CD14-positive monocyte (primary cell): Measurements from ENCODE around the gene BLM. TPM values are rescaled to one million over a fixed set of nuclear protein-coding genes. Genes with fewer than 3 reads are reported as not detected.

ENCODE experiments used
- DNase-seq, 3 donors: peaks; one replicate each; pipeline ENCODE4 v3.0.0-alpha.2; 2011 to 2022
- H2AFZ ChIP-seq: 2 replicates; pipeline ENCODE4 v1.6.0; 2012; ENCODE audit warnings: mild to moderate bottlenecking, low read depth, low read length, inconsistent platforms; ENCODE audit not compliant: insufficient read depth, poor library complexity, severe bottlenecking
- H3K27ac ChIP-seq, 2 donors: 1 replicate in 1 of 2; 2 replicates in 1 of 2; pipeline ENCODE4 v1.5.1; 2012 to 2013; ENCODE audit warnings: low read length in 2 of 2, control low read depth in 1 of 2, inconsistent platforms in 1 of 2, low read depth in 1 of 2, mild to moderate bottlenecking in 1 of 2
- H3K27me3 ChIP-seq, 2 donors: one replicate each; pipeline versions ENCODE4 v1.6.0 to v1.6.1; 2011 to 2013; ENCODE audit warnings: low read length in 2 of 2; ENCODE audit not compliant: control insufficient read depth in 2 of 2, insufficient read depth in 2 of 2
- H3K36me3 ChIP-seq, 2 donors: replicated peaks in 1 of 2; 1 replicate in 1 of 2; 2 replicates in 1 of 2; pipeline versions ENCODE4 v1.5.1 to v1.6.1; 2012 to 2013; ENCODE audit warnings: low read length in 2 of 2, control low read depth in 1 of 2, inconsistent platforms in 1 of 2, mild to moderate bottlenecking in 1 of 2; ENCODE audit not compliant: insufficient read depth in 2 of 2, control insufficient read depth in 1 of 2
- H3K4me1 ChIP-seq, 2 donors: 1 replicate in 1 of 2; 2 replicates in 1 of 2; pipeline versions ENCODE4 v1.5.1 to v1.6.1; 2012 to 2013; ENCODE audit warnings: low read length in 2 of 2, control low read depth in 1 of 2, inconsistent platforms in 1 of 2, mild to moderate bottlenecking in 1 of 2, moderate library complexity in 1 of 2; ENCODE audit not compliant: insufficient read depth in 2 of 2, control insufficient read depth in 1 of 2
- H3K4me2 ChIP-seq: replicated peaks from 2 replicates; pipeline ENCODE3; 2012; ENCODE audit warnings: low read length, moderate library complexity, mild to moderate bottlenecking; ENCODE audit not compliant: poor library complexity, severe bottlenecking; ENCODE audit errors: extremely low read depth
- H3K4me3 ChIP-seq, 3 experiments: fragments of 200-600 bp in 1 of 3; sonication (generic) in 1 of 3; replicated peaks in 1 of 3; 1 replicate in 2 of 3; 2 replicates in 1 of 3; pipeline ENCODE4 v1.5.1; 2011 to 2013; ENCODE audit warnings: low read length in 3 of 3, mild to moderate bottlenecking in 3 of 3, control low read depth in 2 of 3, low read depth in 2 of 3, inconsistent platforms in 1 of 3, moderate library complexity in 1 of 3
- H3K79me2 ChIP-seq: 2 replicates; pipeline ENCODE4 v1.6.0; 2012; ENCODE audit warnings: mild to moderate bottlenecking, control low read depth, inconsistent platforms, low read length, moderate library complexity; ENCODE audit not compliant: insufficient read depth
- H3K9ac ChIP-seq: 2 replicates; pipeline ENCODE4 v1.6.0; 2017; ENCODE audit warnings: low read length, mild to moderate bottlenecking; ENCODE audit not compliant: insufficient read depth, poor library complexity, severe bottlenecking
- H3K9me3 ChIP-seq, 2 donors: replicated peaks in 1 of 2; 1 replicate in 1 of 2; 2 replicates in 1 of 2; pipeline versions ENCODE4 v1.5.1 to v1.6.1; 2012 to 2013; ENCODE audit warnings: low read length in 2 of 2, control low read depth in 1 of 2; ENCODE audit not compliant: control insufficient read depth in 1 of 2, insufficient read depth in 1 of 2
- H4K20me1 ChIP-seq: 2 replicates; pipeline ENCODE4 v1.6.0; 2012; ENCODE audit warnings: mild to moderate bottlenecking, low read length, control low read depth, moderate library complexity; ENCODE audit not compliant: insufficient read depth
- H3K27ac Mint-ChIP-seq, 7 donors: one replicate each; pipeline ENCODE4 v1.8.0; 2020; ENCODE audit warnings: mild to moderate bottlenecking in 7 of 7, mixed read lengths in 7 of 7, moderate library complexity in 6 of 7, inconsistent platforms in 2 of 7
- H3K27me3 Mint-ChIP-seq, 3 donors: one replicate each; pipeline ENCODE4 v1.8.0; 2021 to 2022; ENCODE audit warnings: low read depth in 3 of 3, mild to moderate bottlenecking in 3 of 3, mixed read lengths in 3 of 3, moderate library complexity in 3 of 3, inconsistent platforms in 1 of 3
- H3K36me3 Mint-ChIP-seq, 2 donors: one replicate each; pipeline ENCODE4 v1.8.0; 2020; ENCODE audit warnings: mixed read lengths in 2 of 2, inconsistent platforms in 1 of 2, mild to moderate bottlenecking in 1 of 2
- H3K4me1 Mint-ChIP-seq: one replicate; pipeline ENCODE4 v1.8.0; 2020; ENCODE audit warnings: mild to moderate bottlenecking, mixed read lengths
- H3K4me3 Mint-ChIP-seq, 2 donors: one replicate each; pipeline ENCODE4 v1.8.0; 2020; ENCODE audit warnings: mild to moderate bottlenecking in 2 of 2, mixed read lengths in 2 of 2, moderate library complexity in 1 of 2
- H3K9me3 Mint-ChIP-seq, 7 donors: one replicate each; pipeline ENCODE4 v1.8.0; 2020 to 2022; ENCODE audit warnings: mixed read lengths in 7 of 7, mild to moderate bottlenecking in 6 of 7, moderate library complexity in 6 of 7, inconsistent platforms in 2 of 7
- WGBS: methylation state at CpG from one replicate; pipeline ENCODE4 v1.1.5; 2013; ENCODE audit warnings: missing lambda C conversion rate; ENCODE audit not compliant: insufficient coverage; 5-methylcytosine and 5-hydroxymethylcytosine counted together
- intact Hi-C, 2 donors: fragments of 100-400 bp; cut with micrococcal nuclease; formaldehyde crosslinking; loops; one replicate each; pipeline versions ENCODE4 v1.15.0 to v1.15.1; 2023
- polyA plus RNA-seq, 3 donors: library from polyadenylated mRNA; depleted of rRNA in 1 of 3; unstranded in 2 of 3; stranded (reverse) in 1 of 3; fragments of 300-500 nt in 2 of 3; fragments of >200 nt in 1 of 3; fragmentation: Illumina TruSeq in 2 of 3; gene quantifications; 1 replicate in 2 of 3; 2 replicates in 1 of 3; pipeline ENCODE4 v1.2.3, GENCODE V29; 2012 to 2021
- TF ChIP-seq, protein P1 (sequence below): fragments of 200-600 bp; IDR thresholded peaks from one replicate; pipeline ENCODE4 v1.8.0; 2022; ENCODE audit warnings: antibody characterized with exemption, mild to moderate bottlenecking

Gene BLM
- polyA plus RNA-seq, 3 donors = 0.69 to 2.3 (median 1.2) TPM

DNA sequence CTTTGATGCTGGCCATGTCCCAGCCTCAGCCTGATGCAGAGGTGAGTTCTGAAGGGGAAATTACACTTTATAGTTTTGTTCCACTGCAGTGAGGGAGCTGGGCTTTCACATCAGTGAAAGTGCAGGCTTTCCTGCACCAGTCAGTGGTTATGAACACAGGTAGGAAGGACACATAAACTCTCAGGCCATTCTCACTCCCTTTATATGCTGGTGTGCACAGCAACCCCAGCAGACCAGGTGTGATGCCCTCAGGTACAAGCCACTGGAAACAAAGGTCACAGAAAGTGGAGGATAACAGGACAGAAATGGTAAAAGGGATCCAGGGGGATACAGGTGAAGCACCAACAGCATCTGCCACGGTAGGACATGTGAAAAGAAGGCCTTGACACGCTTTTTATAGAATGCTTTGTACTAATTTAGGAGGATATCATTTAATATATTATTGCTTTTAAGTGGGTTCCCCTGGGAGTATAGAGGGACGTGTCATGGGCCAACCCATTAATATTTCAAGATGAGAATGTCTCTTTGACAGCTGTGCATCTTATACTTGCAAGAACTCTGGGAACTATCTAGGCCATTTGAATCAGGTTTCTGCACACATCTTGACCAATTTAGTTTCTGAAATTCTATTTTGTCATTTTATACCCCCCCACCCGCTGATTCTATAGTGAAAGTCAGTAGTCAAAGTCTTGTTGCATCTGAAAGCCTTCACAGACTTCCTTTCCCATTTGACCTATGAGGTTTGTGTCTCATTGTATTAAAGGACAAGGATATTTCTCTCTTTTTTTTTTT lies 25.0 kb upstream of the BLM start:
- peaks cover 7% of the 10 kb centered on the region for H3K4me1 Mint-ChIP-seq
- no peak for DNase-seq
- H3K27me3 Mint-ChIP-seq = peaks cover 0 to 2% (median 0%) of the 10 kb centered on the region in 3 donors
- H3K4me3 ChIP-seq = no peak overlapping the region
- H3K9ac ChIP-seq = no peak overlapping the region
- H4K20me1 ChIP-seq = no peaks in the 10 kb centered on the region
- TF ChIP-seq, protein P1, sequence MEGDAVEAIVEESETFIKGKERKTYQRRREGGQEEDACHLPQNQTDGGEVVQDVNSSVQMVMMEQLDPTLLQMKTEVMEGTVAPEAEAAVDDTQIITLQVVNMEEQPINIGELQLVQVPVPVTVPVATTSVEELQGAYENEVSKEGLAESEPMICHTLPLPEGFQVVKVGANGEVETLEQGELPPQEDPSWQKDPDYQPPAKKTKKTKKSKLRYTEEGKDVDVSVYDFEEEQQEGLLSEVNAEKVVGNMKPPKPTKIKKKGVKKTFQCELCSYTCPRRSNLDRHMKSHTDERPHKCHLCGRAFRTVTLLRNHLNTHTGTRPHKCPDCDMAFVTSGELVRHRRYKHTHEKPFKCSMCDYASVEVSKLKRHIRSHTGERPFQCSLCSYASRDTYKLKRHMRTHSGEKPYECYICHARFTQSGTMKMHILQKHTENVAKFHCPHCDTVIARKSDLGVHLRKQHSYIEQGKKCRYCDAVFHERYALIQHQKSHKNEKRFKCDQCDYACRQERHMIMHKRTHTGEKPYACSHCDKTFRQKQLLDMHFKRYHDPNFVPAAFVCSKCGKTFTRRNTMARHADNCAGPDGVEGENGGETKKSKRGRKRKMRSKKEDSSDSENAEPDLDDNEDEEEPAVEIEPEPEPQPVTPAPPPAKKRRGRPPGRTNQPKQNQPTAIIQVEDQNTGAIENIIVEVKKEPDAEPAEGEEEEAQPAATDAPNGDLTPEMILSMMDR = no peak
- H3K9me3 ChIP-seq = peaks cover 0 to 4% of the 10 kb centered on the region in 2 donors
- H3K36me3 ChIP-seq = no peaks in the 10 kb centered on the region
- no peak overlapping the region for H2AFZ ChIP-seq
- H3K4me2 ChIP-seq = no peak overlapping the region
- H3K4me3 Mint-ChIP-seq = no peak overlapping the region
- H3K79me2 ChIP-seq = no peaks in the 10 kb centered on the region
- intact Hi-C loops = loop anchor here (2.0 to 5.0 kb wide), 2 partner anchors 40 to 43 kb away; no protein-coding TSS in a partner anchor
- H3K27me3 ChIP-seq = no peaks in the 10 kb centered on the region
- H3K27ac ChIP-seq = no peak overlapping the region
- H3K27ac Mint-ChIP-seq = no peak overlapping the region
- H3K4me1 ChIP-seq = peaks cover 0 to 5% of the 10 kb centered on the region in 2 donors
- WGBS = 40% methylated on average over 1 of the region's 4 CpGs
- H3K9me3 Mint-ChIP-seq = peaks cover 0 to 7% (median 2%) of the 10 kb centered on the region in 7 donors
- no peaks in the 10 kb centered on the region for H3K36me3 Mint-ChIP-seq

DNA sequence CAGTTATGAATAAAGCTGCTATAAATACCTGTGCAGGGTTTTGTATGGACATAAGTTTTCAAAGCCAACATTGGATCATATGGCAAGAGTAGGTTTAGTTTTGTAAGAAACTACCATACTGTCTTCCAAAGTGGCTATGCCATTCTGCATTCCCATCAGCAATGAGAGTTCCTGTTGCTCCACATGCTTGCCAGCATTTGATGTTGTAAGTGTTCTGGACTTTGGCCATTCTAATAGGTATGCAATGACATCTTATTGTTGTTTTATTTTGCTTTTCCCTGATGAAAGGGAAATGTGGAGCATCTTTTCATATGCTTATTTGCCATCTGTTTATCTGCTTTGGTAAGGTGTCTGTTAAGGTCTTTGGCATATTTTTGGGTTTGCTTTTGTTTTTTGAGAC lies 22.2 kb upstream of the BLM start:
- Histone ChIP-seq H3K4me1 (peaks cover 0 to 5% of the 10 kb centered on the region in 2 donors), H3K9ac (no peak overlapping the region), H3K4me2 (no peak overlapping the region), H2AFZ (no peak overlapping the region), H3K79me2 (no peaks in the 10 kb centered on the region), H4K20me1 (no peaks in the 10 kb centered on the region), H3K36me3 (no peaks in the 10 kb centered on the region), H3K27ac (no peak overlapping the region), H3K4me3 (no peak overlapping the region), H3K27me3 (no peaks in the 10 kb centered on the region), H3K9me3 (no peaks in the 10 kb centered on the region)
- Mint-ChIP-seq H3K9me3 (peaks cover 0 to 3% (median 0%) of the 10 kb centered on the region in 7 donors), H3K4me1 (peaks cover 16% of the 10 kb centered on the region), H3K27me3 (peaks cover 0 to 2% (median 0%) of the 10 kb centered on the region in 3 donors), H3K27ac (no peak overlapping the region), H3K36me3 (no peaks in the 10 kb centered on the region), H3K4me3 (no peak overlapping the region)
- TF ChIP-seq, protein P1 = no peak
- DNase-seq = no peak
- intact Hi-C loops = loop anchor here in 1 of 2 donors (5.0 kb wide), 1 partner anchor 43 kb away; no protein-coding TSS in a partner anchor
